ENCODE measurements around the gene JOSD1.

Gene JOSD1

DNA sequence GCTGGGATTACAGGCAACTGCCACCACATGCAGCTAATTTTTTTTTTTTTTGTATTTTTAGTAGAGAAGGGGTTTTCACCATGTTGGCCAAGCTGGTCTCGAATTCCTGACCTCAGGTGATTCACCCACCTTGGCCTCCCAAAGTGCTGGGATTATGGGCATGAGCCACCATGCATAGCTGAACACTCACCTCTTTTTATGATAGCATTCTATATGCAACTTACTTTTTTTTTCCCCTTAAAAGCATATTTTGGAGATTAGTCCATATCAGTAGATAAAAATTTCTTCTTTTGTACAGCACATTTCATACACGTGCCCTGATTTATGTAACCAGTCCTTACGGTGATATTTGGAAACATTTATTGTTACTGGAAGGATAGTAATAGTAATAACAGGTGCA lies 19.6 kb upstream of the JOSD1 start:
- DNase-seq (ENCODE audit: extremely low read depth, low read depth), result no peak
- TF ChIP-seq, protein P1, sequence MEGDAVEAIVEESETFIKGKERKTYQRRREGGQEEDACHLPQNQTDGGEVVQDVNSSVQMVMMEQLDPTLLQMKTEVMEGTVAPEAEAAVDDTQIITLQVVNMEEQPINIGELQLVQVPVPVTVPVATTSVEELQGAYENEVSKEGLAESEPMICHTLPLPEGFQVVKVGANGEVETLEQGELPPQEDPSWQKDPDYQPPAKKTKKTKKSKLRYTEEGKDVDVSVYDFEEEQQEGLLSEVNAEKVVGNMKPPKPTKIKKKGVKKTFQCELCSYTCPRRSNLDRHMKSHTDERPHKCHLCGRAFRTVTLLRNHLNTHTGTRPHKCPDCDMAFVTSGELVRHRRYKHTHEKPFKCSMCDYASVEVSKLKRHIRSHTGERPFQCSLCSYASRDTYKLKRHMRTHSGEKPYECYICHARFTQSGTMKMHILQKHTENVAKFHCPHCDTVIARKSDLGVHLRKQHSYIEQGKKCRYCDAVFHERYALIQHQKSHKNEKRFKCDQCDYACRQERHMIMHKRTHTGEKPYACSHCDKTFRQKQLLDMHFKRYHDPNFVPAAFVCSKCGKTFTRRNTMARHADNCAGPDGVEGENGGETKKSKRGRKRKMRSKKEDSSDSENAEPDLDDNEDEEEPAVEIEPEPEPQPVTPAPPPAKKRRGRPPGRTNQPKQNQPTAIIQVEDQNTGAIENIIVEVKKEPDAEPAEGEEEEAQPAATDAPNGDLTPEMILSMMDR (IDR thresholded peaks at IDR 0.05; ENCODE audit: low read depth, low read length), result no peak

DNA sequence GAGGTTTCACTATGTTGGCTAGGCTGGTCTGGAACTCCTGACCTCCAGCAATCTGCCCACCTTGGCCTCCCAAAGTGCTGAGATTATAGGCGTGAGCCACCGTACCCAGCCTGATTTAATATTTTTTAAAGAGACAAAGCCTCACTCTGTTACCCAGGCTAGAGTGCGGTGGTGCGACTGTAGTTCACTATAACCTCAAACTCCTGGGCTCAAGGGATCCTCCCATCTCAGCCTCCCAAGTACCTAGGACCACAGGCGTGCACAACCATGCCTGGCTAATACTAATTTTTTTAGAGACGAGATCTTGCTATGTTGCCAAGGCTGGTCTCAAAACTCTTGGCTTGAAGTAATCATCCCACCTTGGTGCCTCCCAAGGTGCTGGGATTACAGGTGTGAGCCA lies 18.5 kb upstream of the JOSD1 start:
- TF ChIP-seq, protein P1 (IDR thresholded peaks at IDR 0.05; ENCODE audit: low read depth, low read length), result no peak
- DNase-seq (ENCODE audit: extremely low read depth, low read depth), result no peak

DNA sequence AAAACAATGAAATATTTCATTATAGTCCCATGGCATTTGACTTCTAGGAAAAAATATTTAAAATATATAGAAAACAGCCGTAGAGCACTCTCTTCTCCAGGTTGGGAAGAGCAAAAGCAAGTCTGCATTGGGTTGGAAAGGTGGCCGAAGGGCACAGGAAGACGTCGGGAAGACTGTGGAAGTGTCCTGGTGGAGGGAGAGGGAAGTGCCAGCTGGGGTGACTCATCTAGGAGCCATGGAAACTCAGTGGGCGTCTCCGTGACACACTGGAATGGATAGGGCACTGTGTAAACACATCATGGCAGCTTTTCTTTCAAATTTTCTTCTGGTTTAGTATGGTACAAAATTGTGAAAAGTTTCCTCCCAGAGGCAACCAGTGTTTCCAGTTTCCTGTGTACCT lies 17.7 kb upstream of the JOSD1 start:
- TF ChIP-seq, protein P1 (IDR thresholded peaks at IDR 0.05; ENCODE audit: low read depth, low read length), result peak; percentile 50
- peak; percentile 54 for DNase-seq (ENCODE audit: extremely low read depth, low read depth)

DNA sequence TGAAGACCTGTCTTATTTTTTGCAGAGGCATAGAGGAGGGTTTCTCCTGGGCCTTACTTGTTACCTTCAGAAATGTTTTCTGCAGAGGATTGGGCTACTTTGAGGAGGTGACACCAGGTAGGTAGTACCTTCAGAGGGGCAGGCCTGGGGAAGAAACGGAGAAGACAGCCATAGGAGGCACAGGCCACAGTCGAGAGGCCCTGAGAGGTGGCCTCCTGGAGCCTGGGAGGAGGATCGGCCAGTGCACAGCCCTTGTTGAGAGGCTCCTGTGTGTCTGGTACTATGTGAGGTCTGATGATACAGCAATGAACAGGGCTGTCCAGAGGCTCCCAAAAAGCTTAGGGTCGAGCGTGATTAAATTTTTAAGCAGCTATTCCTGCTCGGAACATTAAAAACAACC lies 16.5 kb upstream of the JOSD1 start:
- DNase-seq (ENCODE audit: extremely low read depth, low read depth), result no peak
- TF ChIP-seq, protein P1 (IDR thresholded peaks at IDR 0.05; ENCODE audit: low read depth, low read length), result no peak

DNA sequence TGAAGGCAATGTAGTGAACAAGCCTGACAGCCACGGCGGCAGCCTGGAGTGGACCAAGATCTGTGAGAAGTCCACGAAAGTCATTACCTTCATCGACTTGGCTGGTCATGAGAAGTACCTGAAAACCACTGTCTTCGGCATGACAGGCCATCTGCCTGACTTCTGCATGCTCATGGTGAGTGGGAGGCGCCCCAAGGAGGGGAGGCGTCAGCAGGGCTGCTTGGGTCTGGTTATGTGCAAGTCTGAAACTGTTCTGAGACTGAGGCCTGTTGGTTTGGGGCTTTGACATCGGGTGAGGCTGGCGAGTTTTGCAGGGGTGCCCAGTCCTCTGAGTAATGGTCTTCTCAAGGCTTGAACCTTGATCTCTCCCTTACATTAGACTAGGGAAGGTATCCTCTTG lies 16.1 kb upstream of the JOSD1 start:
- DNase-seq (ENCODE audit: extremely low read depth, low read depth), result no peak
- TF ChIP-seq, protein P1 (IDR thresholded peaks at IDR 0.05; ENCODE audit: low read depth, low read length), result no peak

DNA sequence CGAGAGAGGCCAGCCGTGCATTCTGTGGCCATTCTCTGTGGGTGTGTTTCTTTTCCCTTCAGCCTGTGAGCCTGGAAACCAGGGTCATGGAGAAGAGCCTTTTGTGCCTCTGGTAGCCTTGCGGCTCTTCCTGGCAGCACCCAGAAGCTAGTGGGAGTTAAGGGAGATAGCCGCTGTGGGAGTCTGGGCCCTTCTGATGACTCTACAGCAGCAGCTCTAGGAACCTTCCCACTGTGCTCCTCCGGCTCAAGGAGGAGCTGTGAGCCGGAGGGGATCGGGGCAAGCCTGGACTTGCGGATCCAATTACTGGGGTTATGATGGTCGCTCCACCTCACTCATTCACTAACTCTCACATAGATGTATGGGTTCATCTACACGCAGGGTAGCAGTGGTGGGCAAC lies 15.5 kb upstream of the JOSD1 start:
- TF ChIP-seq, protein P1 (IDR thresholded peaks at IDR 0.05; ENCODE audit: low read depth, low read length), result no peak
- DNase-seq (ENCODE audit: extremely low read depth, low read depth), result no peak

DNA sequence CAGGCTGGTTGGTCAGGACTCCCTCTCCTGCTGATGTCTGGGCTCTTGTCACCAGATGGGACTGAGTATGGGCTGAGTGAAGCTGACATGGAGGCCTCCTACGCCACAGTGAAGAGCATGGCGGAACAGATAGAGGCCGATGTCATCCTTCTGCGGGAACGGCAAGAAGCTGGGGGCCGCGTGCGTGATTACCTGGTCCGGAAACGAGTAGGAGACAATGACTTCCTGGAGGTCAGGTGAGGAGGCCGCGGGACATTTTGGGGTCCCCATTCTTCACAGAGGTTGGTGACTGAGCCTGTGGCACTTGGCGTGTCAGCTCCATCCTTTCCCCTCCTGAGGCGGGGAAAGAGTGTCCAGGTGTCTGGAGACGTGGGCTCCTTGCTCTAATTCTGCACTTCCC lies 15.1 kb upstream of the JOSD1 start:
- no peak for DNase-seq (ENCODE audit: extremely low read depth, low read depth)
- TF ChIP-seq, protein P1 (IDR thresholded peaks at IDR 0.05; ENCODE audit: low read depth, low read length), result no peak
